GM23338 (cell line): ENCODE results near the gene TRIM15. TPM values are rescaled to one million over a fixed set of nuclear protein-coding genes. Genes with fewer than 3 reads are reported as not detected.

ENCODE experiments used
- ATAC-seq: fragments of 200-7000 bp; cut with Tn5 transposase; 3 replicates; pipeline ENCODE4 v1.9.1; 2020
- DNase-seq: peaks from one replicate; pipeline ENCODE4 v3.0.0-alpha.2; 2015; ENCODE audit warnings: low spot score
- H2AFZ ChIP-seq: fragments of 200-600 bp; sonication (generic); 2 replicates; pipeline ENCODE4 v1.8.0; 2016; ENCODE audit warnings: antibody characterized with exemption, mild to moderate bottlenecking, moderate library complexity
- H3F3A ChIP-seq: fragments of 200-600 bp; sonication (generic); replicated peaks from 2 replicates; pipeline ENCODE4 v1.8.0; 2017; ENCODE audit warnings: antibody characterized with exemption, mixed run types, low read depth
- H3K27ac ChIP-seq: fragments of 200-600 bp; sonication (generic); 2 replicates; pipeline ENCODE4 v1.6.1; 2016; ENCODE audit warnings: low read depth
- H3K27me3 ChIP-seq: fragments of 200-600 bp; sonication (generic); 2 replicates; pipeline ENCODE4 v1.8.0; 2016; ENCODE audit warnings: mild to moderate bottlenecking, mixed run types, moderate library complexity; ENCODE audit not compliant: insufficient read depth
- H3K36me3 ChIP-seq: fragments of 200-600 bp; sonication (generic); 2 replicates; pipeline ENCODE4 v1.8.0; 2016; ENCODE audit warnings: mild to moderate bottlenecking; ENCODE audit not compliant: insufficient read depth
- H3K4me1 ChIP-seq: fragments of 200-600 bp; sonication (generic); 2 replicates; pipeline ENCODE4 v1.8.0; 2016; ENCODE audit warnings: mild to moderate bottlenecking, moderate library complexity; ENCODE audit not compliant: insufficient read depth
- H3K4me2 ChIP-seq: fragments of 200-600 bp; sonication (generic); 2 replicates; pipeline ENCODE4 v1.7.1; 2017; ENCODE audit warnings: mixed run types
- H3K4me3 ChIP-seq: fragments of 200-600 bp; sonication (generic); 2 replicates; pipeline ENCODE4 v1.6.1; 2016; ENCODE audit warnings: mixed run types
- H3K79me2 ChIP-seq: fragments of 200-600 bp; sonication (generic); replicated peaks from 2 replicates; pipeline ENCODE4 v1.8.0; 2017; ENCODE audit warnings: mild to moderate bottlenecking; ENCODE audit not compliant: insufficient read depth
- H3K9me2 ChIP-seq: fragments of 200-600 bp; sonication (generic); 2 replicates; pipeline ENCODE4 v1.8.0; 2017; ENCODE audit not compliant: insufficient read depth
- H4K20me1 ChIP-seq: fragments of 200-600 bp; sonication (generic); replicated peaks from 2 replicates; pipeline ENCODE4 v1.8.0; 2017; ENCODE audit warnings: mild to moderate bottlenecking; ENCODE audit not compliant: insufficient read depth
- H3K27ac Mint-ChIP-seq: 2 replicates; pipeline ENCODE4 v1.8.0; 2020; ENCODE audit warnings: inconsistent platforms, mild to moderate bottlenecking, moderate library complexity, mixed read lengths
- H3K27me3 Mint-ChIP-seq: 3 replicates; pipeline ENCODE4 v1.8.0; 2022; ENCODE audit warnings: low read depth, mild to moderate bottlenecking, moderate library complexity, mixed read lengths, inconsistent platforms; ENCODE audit not compliant: insufficient read depth, poor library complexity
- H3K36me3 Mint-ChIP-seq: 3 replicates; pipeline ENCODE4 v1.8.0; 2021; ENCODE audit warnings: low read depth, mild to moderate bottlenecking, inconsistent platforms, moderate library complexity, mixed read lengths
- H3K4me1 Mint-ChIP-seq: 3 replicates; pipeline ENCODE4 v1.8.0; 2020; ENCODE audit warnings: mild to moderate bottlenecking, inconsistent platforms, mixed read lengths
- H3K4me3 Mint-ChIP-seq: 3 replicates; pipeline ENCODE4 v1.8.0; 2021; ENCODE audit warnings: moderate library complexity, mild to moderate bottlenecking, inconsistent platforms, mixed read lengths
- H3K9me3 Mint-ChIP-seq: 3 replicates; pipeline ENCODE4 v1.8.0; 2020; ENCODE audit warnings: moderate library complexity, mild to moderate bottlenecking, inconsistent platforms, mixed read lengths
- EZH2 ChIP-seq: fragments of 200-600 bp; sonication (generic); IDR thresholded peaks from one replicate; pipeline ENCODE4 v1.8.0; 2017; ENCODE audit warnings: antibody characterized with exemption, mild to moderate bottlenecking, low read depth; ENCODE audit not compliant: unreplicated experiment
- EZH2phosphoT487 ChIP-seq: fragments of 200-600 bp; sonication (generic); IDR thresholded peaks from one replicate; pipeline ENCODE4 v1.8.1; 2018; ENCODE audit warnings: antibody characterized with exemption; ENCODE audit not compliant: unreplicated experiment
- JUNB ChIP-seq: IDR thresholded peaks from one replicate; pipeline ENCODE4 v1.6.1; 2016; ENCODE audit warnings: antibody characterized with exemption; ENCODE audit not compliant: unreplicated experiment
- NANOG ChIP-seq: IDR thresholded peaks from 2 replicates; pipeline ENCODE4 v1.6.1; 2016; ENCODE audit warnings: antibody characterized with exemption, borderline replicate concordance
- POLR2AphosphoS5 ChIP-seq: IDR thresholded peaks from 2 replicates; pipeline ENCODE4 v1.6.1; 2016; ENCODE audit warnings: antibody characterized with exemption, low read depth
- STAT1 ChIP-seq: IDR thresholded peaks from one replicate; pipeline ENCODE4 v1.6.1; 2016; ENCODE audit warnings: antibody characterized with exemption; ENCODE audit not compliant: unreplicated experiment
- ZNF114 ChIP-seq: fragments of 250-450 bp; sonication (Bioruptor Pico); IDR thresholded peaks from 2 replicates; pipeline ENCODE4 v1.5.0; 2020; ENCODE audit warnings: mild to moderate bottlenecking, moderate library complexity
- polyA plus RNA-seq: library from polyadenylated mRNA; unstranded; fragments of >200 nt; fragmentation: Nextera tagmentation; extraction: Ambion mirVana; gene quantifications from 2 replicates; pipeline ENCODE4 v1.2.1, GENCODE V29; 2016
- total RNA-seq: library from RNA; depleted of rRNA; stranded (reverse); fragments of >200 nt; shearing (Covaris generic); gene quantifications from 2 replicates; pipeline ENCODE4 v1.2.3, GENCODE V29; 2014
- TF ChIP-seq, protein P1 (sequence below): fragments of 250-450 bp; sonication (Bioruptor Pico); IDR thresholded peaks from 2 replicates; pipeline ENCODE4 v1.5.0; 2020; ENCODE audit warnings: mild to moderate bottlenecking, moderate library complexity
- TF ChIP-seq, protein P2 (sequence below): IDR thresholded peaks from 2 replicates; pipeline ENCODE4 v1.6.1; 2016; ENCODE audit warnings: antibody characterized with exemption
- TF ChIP-seq, protein P3 (sequence below), 2 experiments: fragments of 200-600 bp in 1 of 2; sonication (generic) in 1 of 2; conservative IDR thresholded peaks; 2 replicates each; pipeline versions ENCODE4 v1.5.1 to v1.6.1; 2016 to 2017; ENCODE audit warnings: antibody characterized with exemption in 2 of 2, low read depth in 2 of 2, mild to moderate bottlenecking in 2 of 2, moderate library complexity in 1 of 2

TRIM15 gene
- total and polyA plus RNA-seq, 2 experiments from 2014 or later = 0.21 to 1.0 TPM

DNA sequence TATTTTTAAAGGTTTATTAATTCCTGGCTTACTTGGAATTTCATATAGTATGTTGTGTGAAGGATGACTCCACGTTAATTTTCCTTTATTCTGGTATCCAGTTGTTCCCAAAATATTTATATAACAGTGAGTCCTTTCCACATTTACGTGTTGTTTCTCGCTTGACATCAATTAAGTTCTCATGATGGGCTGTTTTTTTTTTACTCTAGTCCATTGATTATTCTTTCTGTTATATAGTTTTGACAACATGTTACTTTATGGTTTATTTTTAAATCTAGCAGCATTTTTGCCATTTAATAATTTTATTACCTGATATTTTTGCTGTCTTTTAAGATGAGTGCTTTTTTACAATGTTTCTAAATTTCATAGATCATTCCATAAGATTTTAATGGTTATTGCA is 20.7 kb upstream of the TRIM15 start:
- no peak overlapping the region for H2AFZ ChIP-seq
- no peaks in the 10 kb centered on the region for H3F3A ChIP-seq
- H3K27ac Mint-ChIP-seq = no peak overlapping the region
- no peaks in the 10 kb centered on the region for H3K27me3 ChIP-seq
- ATAC-seq = no peak
- H3K4me3 ChIP-seq = no peak overlapping the region
- H3K27me3 Mint-ChIP-seq = peaks cover 2% of the 10 kb centered on the region
- no peaks in the 10 kb centered on the region for H3K9me3 Mint-ChIP-seq
- H3K36me3 ChIP-seq = no peaks in the 10 kb centered on the region
- H3K4me3 Mint-ChIP-seq = no peak overlapping the region
- DNase-seq = no peak
- H3K79me2 ChIP-seq = no peaks in the 10 kb centered on the region
- TF ChIP-seq STAT1 (no peak), ZNF114 (CRISPR knock-in tag) (no peak), EZH2phosphoT487 (no peak), NANOG (no peak), JUNB (no peak), POLR2AphosphoS5 (no peak), EZH2 (no peak)
- TF ChIP-seq, protein P1, sequence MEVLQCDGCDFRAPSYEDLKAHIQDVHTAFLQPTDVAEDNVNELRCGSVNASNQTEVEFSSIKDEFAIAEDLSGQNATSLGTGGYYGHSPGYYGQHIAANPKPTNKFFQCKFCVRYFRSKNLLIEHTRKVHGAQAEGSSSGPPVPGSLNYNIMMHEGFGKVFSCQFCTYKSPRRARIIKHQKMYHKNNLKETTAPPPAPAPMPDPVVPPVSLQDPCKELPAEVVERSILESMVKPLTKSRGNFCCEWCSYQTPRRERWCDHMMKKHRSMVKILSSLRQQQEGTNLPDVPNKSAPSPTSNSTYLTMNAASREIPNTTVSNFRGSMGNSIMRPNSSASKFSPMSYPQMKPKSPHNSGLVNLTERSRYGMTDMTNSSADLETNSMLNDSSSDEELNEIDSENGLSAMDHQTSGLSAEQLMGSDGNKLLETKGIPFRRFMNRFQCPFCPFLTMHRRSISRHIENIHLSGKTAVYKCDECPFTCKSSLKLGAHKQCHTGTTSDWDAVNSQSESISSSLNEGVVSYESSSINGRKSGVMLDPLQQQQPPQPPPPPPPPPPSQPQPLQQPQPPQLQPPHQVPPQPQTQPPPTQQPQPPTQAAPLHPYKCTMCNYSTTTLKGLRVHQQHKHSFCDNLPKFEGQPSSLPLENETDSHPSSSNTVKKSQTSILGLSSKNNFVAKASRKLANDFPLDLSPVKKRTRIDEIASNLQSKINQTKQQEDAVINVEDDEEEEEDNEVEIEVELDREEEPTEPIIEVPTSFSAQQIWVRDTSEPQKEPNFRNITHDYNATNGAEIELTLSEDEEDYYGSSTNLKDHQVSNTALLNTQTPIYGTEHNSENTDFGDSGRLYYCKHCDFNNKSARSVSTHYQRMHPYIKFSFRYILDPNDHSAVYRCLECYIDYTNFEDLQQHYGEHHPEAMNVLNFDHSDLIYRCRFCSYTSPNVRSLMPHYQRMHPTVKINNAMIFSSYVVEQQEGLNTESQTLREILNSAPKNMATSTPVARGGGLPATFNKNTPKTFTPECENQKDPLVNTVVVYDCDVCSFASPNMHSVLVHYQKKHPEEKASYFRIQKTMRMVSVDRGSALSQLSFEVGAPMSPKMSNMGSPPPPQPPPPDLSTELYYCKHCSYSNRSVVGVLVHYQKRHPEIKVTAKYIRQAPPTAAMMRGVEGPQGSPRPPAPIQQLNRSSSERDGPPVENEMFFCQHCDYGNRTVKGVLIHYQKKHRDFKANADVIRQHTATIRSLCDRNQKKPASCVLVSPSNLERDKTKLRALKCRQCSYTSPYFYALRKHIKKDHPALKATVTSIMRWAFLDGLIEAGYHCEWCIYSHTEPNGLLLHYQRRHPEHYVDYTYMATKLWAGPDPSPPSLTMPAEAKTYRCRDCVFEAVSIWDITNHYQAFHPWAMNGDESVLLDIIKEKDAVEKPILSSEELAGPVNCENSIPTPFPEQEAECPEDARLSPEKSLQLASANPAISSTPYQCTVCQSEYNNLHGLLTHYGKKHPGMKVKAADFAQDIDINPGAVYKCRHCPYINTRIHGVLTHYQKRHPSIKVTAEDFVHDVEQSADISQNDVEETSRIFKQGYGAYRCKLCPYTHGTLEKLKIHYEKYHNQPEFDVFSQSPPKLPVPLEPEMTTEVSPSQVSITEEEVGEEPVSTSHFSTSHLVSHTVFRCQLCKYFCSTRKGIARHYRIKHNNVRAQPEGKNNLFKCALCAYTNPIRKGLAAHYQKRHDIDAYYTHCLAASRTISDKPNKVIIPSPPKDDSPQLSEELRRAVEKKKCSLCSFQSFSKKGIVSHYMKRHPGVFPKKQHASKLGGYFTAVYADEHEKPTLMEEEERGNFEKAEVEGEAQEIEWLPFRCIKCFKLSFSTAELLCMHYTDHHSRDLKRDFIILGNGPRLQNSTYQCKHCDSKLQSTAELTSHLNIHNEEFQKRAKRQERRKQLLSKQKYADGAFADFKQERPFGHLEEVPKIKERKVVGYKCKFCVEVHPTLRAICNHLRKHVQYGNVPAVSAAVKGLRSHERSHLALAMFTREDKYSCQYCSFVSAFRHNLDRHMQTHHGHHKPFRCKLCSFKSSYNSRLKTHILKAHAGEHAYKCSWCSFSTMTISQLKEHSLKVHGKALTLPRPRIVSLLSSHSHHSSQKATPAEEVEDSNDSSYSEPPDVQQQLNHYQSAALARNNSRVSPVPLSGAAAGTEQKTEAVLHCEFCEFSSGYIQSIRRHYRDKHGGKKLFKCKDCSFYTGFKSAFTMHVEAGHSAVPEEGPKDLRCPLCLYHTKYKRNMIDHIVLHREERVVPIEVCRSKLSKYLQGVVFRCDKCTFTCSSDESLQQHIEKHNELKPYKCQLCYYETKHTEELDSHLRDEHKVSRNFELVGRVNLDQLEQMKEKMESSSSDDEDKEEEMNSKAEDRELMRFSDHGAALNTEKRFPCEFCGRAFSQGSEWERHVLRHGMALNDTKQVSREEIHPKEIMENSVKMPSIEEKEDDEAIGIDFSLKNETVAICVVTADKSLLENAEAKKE (CRISPR knock-in tag) = no peak
- TF ChIP-seq, protein P2, sequence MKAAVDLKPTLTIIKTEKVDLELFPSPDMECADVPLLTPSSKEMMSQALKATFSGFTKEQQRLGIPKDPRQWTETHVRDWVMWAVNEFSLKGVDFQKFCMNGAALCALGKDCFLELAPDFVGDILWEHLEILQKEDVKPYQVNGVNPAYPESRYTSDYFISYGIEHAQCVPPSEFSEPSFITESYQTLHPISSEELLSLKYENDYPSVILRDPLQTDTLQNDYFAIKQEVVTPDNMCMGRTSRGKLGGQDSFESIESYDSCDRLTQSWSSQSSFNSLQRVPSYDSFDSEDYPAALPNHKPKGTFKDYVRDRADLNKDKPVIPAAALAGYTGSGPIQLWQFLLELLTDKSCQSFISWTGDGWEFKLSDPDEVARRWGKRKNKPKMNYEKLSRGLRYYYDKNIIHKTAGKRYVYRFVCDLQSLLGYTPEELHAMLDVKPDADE = no peak
- TF ChIP-seq, protein P3, sequence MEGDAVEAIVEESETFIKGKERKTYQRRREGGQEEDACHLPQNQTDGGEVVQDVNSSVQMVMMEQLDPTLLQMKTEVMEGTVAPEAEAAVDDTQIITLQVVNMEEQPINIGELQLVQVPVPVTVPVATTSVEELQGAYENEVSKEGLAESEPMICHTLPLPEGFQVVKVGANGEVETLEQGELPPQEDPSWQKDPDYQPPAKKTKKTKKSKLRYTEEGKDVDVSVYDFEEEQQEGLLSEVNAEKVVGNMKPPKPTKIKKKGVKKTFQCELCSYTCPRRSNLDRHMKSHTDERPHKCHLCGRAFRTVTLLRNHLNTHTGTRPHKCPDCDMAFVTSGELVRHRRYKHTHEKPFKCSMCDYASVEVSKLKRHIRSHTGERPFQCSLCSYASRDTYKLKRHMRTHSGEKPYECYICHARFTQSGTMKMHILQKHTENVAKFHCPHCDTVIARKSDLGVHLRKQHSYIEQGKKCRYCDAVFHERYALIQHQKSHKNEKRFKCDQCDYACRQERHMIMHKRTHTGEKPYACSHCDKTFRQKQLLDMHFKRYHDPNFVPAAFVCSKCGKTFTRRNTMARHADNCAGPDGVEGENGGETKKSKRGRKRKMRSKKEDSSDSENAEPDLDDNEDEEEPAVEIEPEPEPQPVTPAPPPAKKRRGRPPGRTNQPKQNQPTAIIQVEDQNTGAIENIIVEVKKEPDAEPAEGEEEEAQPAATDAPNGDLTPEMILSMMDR (conservative IDR thresholded peaks at IDR 0.05; ENCODE audit: low read depth in 2 of 2) = no peak
- H3K4me2 ChIP-seq = no peak overlapping the region
- no peaks in the 10 kb centered on the region for H3K4me1 ChIP-seq
- H3K36me3 Mint-ChIP-seq = no peaks in the 10 kb centered on the region
- H3K4me1 Mint-ChIP-seq = peaks cover 5% of the 10 kb centered on the region
- H4K20me1 ChIP-seq = no peaks in the 10 kb centered on the region
- no peaks in the 10 kb centered on the region for H3K9me2 ChIP-seq
- H3K27ac ChIP-seq = no peak overlapping the region
